OCI-LY3 (cell line): ENCODE results near the gene ATP8B1.

Experiments
- H2AFZ ChIP-seq: fragments of 200-600, 300-600 bp; shearing (Covaris generic); 2 replicates; pipeline ENCODE4 v1.6.0; 2014; ENCODE audit warnings: antibody characterized with exemption, low read depth, low read length
- H3K27ac ChIP-seq: fragments of 200-600, 300-600 bp; sonication (generic); 2 replicates; pipeline ENCODE4 v1.5.1; 2014; ENCODE audit warnings: mild to moderate bottlenecking, low read length, moderate library complexity, mixed read lengths
- H3K27me3 ChIP-seq: fragments of 200-600, 300-600 bp; sonication (generic); 2 replicates; pipeline ENCODE4 v1.6.1; 2014; ENCODE audit warnings: low read depth, low read length, mixed read lengths
- H3K36me3 ChIP-seq: fragments of 200-600, 300-600 bp; sonication (generic); replicated peaks from 2 replicates; pipeline ENCODE3; 2014; ENCODE audit warnings: low read depth, low read length, mixed read lengths
- H3K4me1 ChIP-seq: fragments of 300-600, 200-600 bp; sonication (generic); 2 replicates; pipeline ENCODE4 v1.6.1; 2014; ENCODE audit warnings: low read length, mixed read lengths
- H3K4me2 ChIP-seq: fragments of 200-600, 300-600 bp; sonication (generic); 2 replicates; pipeline ENCODE4 v1.6.1; 2014; ENCODE audit warnings: low read length, mixed read lengths
- H3K4me3 ChIP-seq: fragments of 300-600, 200-600 bp; sonication (generic); 2 replicates; pipeline ENCODE4 v1.5.1; 2014; ENCODE audit warnings: antibody characterized with exemption, mild to moderate bottlenecking, low read length, moderate library complexity
- H3K79me2 ChIP-seq: fragments of 300-600, 200-600 bp; shearing (Covaris generic); 2 replicates; pipeline ENCODE4 v1.6.1; 2014; ENCODE audit warnings: mild to moderate bottlenecking, low read length, mixed read lengths
- H3K9ac ChIP-seq: fragments of 300-600, 200-600 bp; shearing (Covaris generic); 2 replicates; pipeline ENCODE4 v1.6.0; 2014; ENCODE audit warnings: mild to moderate bottlenecking, low read length, moderate library complexity
- H3K9me3 ChIP-seq: fragments of 200-600, 300-600 bp; shearing (Covaris generic); 2 replicates; pipeline ENCODE4 v1.6.1; 2014; ENCODE audit warnings: low read length, mixed read lengths; ENCODE audit not compliant: insufficient read depth
- H4K20me1 ChIP-seq: fragments of 200-600, 300-600 bp; sonication (generic); 2 replicates; pipeline ENCODE4 v1.6.1; 2016; ENCODE audit warnings: low read length, mixed read lengths; ENCODE audit not compliant: insufficient read depth
- EZH2phosphoT487 ChIP-seq: fragments of 200-600 bp; shearing (Covaris generic); IDR thresholded peaks from 2 replicates; pipeline ENCODE4 v1.6.1; 2018; ENCODE audit warnings: antibody characterized with exemption, mixed run types, low read depth
- TF ChIP-seq, protein P1 (sequence below): fragments of 200-600, 300-600 bp; sonication (generic); IDR thresholded peaks from 2 replicates; pipeline ENCODE4 v1.5.1; 2014; ENCODE audit warnings: antibody characterized with exemption, low read length, low read depth

ATP8B1 gene

DNA sequence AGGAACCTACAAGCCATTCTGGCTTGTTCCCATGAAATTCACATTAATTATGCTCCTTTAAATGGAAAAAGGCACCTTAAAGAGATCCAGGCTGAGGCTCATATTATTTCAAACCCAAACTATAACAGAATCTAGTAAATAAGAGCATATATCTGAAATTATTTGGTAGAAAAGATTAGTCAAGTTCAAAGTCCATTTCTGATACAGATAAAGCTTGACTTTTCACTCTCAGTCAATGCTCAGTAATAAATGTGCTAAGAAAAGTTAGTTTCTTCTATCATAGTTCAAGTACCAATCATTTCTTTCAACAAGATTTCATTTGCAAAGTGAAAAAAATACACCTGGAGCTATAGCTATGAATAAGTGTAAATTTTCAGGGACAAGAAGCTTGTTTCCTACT, 119.6 kb downstream of the ATP8B1 start:
- Histone ChIP-seq H3K4me1 (0 out of 2 replicates have a peak, but pooled peaks cover 2% of the 10 kb centered on the region), H3K27ac (no peak overlapping the region), H4K20me1 (no peaks in the 10 kb centered on the region), H3K27me3 (no peaks in the 10 kb centered on the region), H3K9me3 (no peaks in the 10 kb centered on the region), H3K36me3 (no peaks in the 10 kb centered on the region), H3K9ac (no peak overlapping the region), H3K79me2 (no peaks in the 10 kb centered on the region), H3K4me3 (no peak overlapping the region), H2AFZ (no peak overlapping the region), H3K4me2 (no peak overlapping the region)
- TF ChIP-seq EZH2phosphoT487 = no peak
- TF ChIP-seq, protein P1, sequence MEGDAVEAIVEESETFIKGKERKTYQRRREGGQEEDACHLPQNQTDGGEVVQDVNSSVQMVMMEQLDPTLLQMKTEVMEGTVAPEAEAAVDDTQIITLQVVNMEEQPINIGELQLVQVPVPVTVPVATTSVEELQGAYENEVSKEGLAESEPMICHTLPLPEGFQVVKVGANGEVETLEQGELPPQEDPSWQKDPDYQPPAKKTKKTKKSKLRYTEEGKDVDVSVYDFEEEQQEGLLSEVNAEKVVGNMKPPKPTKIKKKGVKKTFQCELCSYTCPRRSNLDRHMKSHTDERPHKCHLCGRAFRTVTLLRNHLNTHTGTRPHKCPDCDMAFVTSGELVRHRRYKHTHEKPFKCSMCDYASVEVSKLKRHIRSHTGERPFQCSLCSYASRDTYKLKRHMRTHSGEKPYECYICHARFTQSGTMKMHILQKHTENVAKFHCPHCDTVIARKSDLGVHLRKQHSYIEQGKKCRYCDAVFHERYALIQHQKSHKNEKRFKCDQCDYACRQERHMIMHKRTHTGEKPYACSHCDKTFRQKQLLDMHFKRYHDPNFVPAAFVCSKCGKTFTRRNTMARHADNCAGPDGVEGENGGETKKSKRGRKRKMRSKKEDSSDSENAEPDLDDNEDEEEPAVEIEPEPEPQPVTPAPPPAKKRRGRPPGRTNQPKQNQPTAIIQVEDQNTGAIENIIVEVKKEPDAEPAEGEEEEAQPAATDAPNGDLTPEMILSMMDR = no peak

DNA sequence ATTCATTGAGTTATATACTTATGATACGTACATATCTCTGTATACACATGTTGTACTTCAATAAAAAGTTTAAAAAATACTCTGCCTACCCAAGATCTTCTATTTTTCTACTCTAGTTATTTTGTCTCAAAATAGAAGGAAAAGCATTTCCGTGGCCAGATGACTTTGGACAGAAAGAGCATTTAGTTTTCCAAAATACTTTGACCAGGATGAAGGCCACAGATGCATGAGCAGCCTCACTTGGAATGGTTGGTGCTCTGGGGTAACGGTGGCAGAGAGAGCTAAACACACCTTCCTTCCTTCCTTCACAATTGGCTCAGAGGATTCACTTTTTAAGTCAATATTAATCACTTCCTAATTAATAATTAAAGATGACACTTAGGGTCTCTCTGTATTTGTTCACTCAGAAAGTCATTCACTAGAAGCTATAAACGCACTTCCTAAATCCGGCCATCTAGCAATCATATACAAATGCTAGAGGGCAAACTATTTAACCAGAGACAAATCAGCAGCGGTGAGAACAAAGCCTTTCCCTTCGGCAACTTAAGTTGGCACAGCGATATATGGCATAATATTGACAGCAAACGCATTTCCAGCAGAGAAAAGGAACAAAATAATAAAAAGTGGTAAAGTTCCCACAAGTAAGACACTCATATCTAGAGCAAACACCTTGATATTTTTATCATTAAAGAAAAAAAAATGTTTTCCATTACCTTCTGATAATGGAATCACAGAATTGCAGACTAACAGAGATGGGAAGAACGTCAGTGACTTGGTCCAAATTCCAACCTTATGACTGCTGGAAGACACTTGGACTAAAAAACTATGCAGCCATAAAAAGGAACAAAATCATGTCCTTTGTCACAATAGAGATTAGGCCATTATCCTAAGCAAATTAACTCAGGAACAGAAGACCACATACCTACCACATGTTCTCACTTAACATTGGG, 125.6 kb downstream of the ATP8B1 start:
- 0 out of 2 replicates have a peak, but pooled peaks cover 8% of the 10 kb centered on the region for H3K79me2 ChIP-seq

DNA sequence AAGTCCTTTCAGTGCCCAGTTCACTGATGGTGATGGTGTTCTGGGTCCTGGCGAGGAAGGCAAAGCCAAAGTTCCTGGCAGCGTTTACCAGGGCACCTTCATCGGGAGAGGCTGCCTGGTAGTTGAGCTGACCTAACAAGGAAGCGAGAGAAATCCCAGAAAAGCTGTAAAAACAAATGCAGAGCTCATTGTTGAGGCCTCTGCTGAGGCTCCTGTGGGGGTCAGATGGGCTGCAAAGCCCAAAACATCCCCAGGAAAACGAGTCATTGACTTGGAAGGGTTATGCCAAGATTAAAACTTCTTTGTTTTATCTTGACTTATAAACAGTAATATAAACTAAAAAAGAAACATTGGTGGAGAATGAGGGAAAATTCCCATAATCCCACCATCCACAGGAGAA, 128.2 kb downstream of the ATP8B1 start:
- no peak overlapping the region for H3K27ac ChIP-seq
- 0 out of 2 replicates have a peak, but pooled peaks cover 8% of the 10 kb centered on the region for H3K79me2 ChIP-seq

More for the DNA sequence above, 125.6 kb downstream of the ATP8B1 start:
- Histone ChIP-seq H3K36me3 (no peaks in the 10 kb centered on the region), H3K9me3 (peaks cover 4% of the 10 kb centered on the region), H3K4me3 (no peak overlapping the region), H3K4me1 (0 out of 2 replicates have a peak, but pooled peaks cover 2% of the 10 kb centered on the region), H3K27ac (no peak overlapping the region), H3K27me3 (no peaks in the 10 kb centered on the region), H3K9ac (no peak overlapping the region), H4K20me1 (no peaks in the 10 kb centered on the region), H2AFZ (no peak overlapping the region), H3K4me2 (no peak overlapping the region)
- TF ChIP-seq EZH2phosphoT487 = no peak
- TF ChIP-seq, protein P1 = no peak

GRCh38 chr18:57670046-57670445, 133.1 kb downstream of the ATP8B1 start:
- peaks cover 10% of the 10 kb centered on the region for H3K9me3 ChIP-seq
- no peak overlapping the region for H3K27ac ChIP-seq
- H3K9ac ChIP-seq = no peak overlapping the region
- no peaks in the 10 kb centered on the region for H3K36me3 ChIP-seq
- no peak overlapping the region for H2AFZ ChIP-seq
- peaks cover 12% of the 10 kb centered on the region; the same call in 1 of the 2 replicates for H3K79me2 ChIP-seq
- H4K20me1 ChIP-seq = no peaks in the 10 kb centered on the region
- no peak for TF ChIP-seq EZH2phosphoT487
- TF ChIP-seq, protein P1 = no peak
- H3K4me3 ChIP-seq = no peak overlapping the region
- H3K4me1 ChIP-seq = peaks cover 23% of the 10 kb centered on the region
- H3K27me3 ChIP-seq = no peaks in the 10 kb centered on the region
- H3K4me2 ChIP-seq = no peak overlapping the region

More for the DNA sequence above, 128.2 kb downstream of the ATP8B1 start:
- no peak overlapping the region for H3K4me2 ChIP-seq
- TF ChIP-seq, protein P1 = no peak
- TF ChIP-seq EZH2phosphoT487 = no peak
- no peak overlapping the region for H3K9ac ChIP-seq
- H3K27me3 ChIP-seq = no peaks in the 10 kb centered on the region
- H3K4me3 ChIP-seq = no peak overlapping the region
- H3K4me1 ChIP-seq = no peaks in the 10 kb centered on the region
- H2AFZ ChIP-seq = no peak overlapping the region
- no peaks in the 10 kb centered on the region for H3K36me3 ChIP-seq
- peaks cover 10% of the 10 kb centered on the region for H3K9me3 ChIP-seq
- no peaks in the 10 kb centered on the region for H4K20me1 ChIP-seq
